ENCODE results near the gene FKBP2.

FKBP2 gene

DNA sequence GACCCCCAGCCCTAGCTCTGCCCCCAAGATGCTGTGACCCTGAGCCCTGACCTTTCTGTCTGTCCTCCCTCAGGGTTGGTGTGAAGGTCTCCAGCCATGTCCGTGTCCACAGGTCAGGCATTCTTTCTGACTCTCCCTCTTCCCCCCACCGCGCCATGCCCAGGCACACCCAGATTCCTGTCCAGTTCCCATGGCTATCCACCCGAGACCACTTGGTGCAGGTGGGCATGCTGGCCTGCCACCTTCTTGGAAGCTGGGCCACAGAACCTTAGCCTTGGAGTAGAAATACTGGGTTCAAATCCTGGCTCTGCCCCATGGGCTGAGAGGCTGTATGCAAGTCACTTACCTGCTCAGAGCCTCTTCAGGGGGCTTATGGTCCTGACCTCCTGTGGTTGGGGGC, 8.1 kb downstream of the FKBP2 start:
- Histone ChIP-seq H3K9me2 (ENCODE audit: low read depth, low read length) (no peaks in the 10 kb centered on the region), H3K9ac (ENCODE audit: low read length) (no peak overlapping the region), H4K20me1 (ENCODE audit: insufficient read depth, low read length) (no peaks in the 10 kb centered on the region), H3K27me3 (ENCODE audit: insufficient read depth, low read length) (no peaks in the 10 kb centered on the region), H3K9me3 (ENCODE audit: low read length) (no peaks in the 10 kb centered on the region), H2AFZ (ENCODE audit: low read length) (no peak overlapping the region), H3K4me3 (ENCODE audit: low read depth, low read length, poor library complexity, severe bottlenecking) (no peak overlapping the region), H3K79me2 (ENCODE audit: insufficient read depth, low read length) (no peaks in the 10 kb centered on the region; the same call in 1 of the 2 replicates), H3F3A (ENCODE audit: insufficient read depth, low read length) (0 out of 2 replicates have a peak, but pooled peaks cover 3% of the 10 kb centered on the region), H3K4me2 (ENCODE audit: low read length) (no peak overlapping the region), H3K36me3 (ENCODE audit: insufficient read depth, low read length) (peaks cover 9% of the 10 kb centered on the region; the same call in 1 of the 2 replicates), H3K4me1 (ENCODE audit: insufficient read depth, low read length, severe bottlenecking) (peaks cover 51% of the 10 kb centered on the region), H3K27ac (ENCODE audit: low read depth, low read length, poor library complexity, severe bottlenecking) (no peak overlapping the region)
- no peak for TF ChIP-seq EZH2 (IDR thresholded peaks at IDR 0.05; ENCODE audit: borderline replicate concordance, low read length)
- TF ChIP-seq, protein P1, sequence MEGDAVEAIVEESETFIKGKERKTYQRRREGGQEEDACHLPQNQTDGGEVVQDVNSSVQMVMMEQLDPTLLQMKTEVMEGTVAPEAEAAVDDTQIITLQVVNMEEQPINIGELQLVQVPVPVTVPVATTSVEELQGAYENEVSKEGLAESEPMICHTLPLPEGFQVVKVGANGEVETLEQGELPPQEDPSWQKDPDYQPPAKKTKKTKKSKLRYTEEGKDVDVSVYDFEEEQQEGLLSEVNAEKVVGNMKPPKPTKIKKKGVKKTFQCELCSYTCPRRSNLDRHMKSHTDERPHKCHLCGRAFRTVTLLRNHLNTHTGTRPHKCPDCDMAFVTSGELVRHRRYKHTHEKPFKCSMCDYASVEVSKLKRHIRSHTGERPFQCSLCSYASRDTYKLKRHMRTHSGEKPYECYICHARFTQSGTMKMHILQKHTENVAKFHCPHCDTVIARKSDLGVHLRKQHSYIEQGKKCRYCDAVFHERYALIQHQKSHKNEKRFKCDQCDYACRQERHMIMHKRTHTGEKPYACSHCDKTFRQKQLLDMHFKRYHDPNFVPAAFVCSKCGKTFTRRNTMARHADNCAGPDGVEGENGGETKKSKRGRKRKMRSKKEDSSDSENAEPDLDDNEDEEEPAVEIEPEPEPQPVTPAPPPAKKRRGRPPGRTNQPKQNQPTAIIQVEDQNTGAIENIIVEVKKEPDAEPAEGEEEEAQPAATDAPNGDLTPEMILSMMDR (IDR thresholded peaks at IDR 0.05; ENCODE audit: low read length) = no peak

DNA sequence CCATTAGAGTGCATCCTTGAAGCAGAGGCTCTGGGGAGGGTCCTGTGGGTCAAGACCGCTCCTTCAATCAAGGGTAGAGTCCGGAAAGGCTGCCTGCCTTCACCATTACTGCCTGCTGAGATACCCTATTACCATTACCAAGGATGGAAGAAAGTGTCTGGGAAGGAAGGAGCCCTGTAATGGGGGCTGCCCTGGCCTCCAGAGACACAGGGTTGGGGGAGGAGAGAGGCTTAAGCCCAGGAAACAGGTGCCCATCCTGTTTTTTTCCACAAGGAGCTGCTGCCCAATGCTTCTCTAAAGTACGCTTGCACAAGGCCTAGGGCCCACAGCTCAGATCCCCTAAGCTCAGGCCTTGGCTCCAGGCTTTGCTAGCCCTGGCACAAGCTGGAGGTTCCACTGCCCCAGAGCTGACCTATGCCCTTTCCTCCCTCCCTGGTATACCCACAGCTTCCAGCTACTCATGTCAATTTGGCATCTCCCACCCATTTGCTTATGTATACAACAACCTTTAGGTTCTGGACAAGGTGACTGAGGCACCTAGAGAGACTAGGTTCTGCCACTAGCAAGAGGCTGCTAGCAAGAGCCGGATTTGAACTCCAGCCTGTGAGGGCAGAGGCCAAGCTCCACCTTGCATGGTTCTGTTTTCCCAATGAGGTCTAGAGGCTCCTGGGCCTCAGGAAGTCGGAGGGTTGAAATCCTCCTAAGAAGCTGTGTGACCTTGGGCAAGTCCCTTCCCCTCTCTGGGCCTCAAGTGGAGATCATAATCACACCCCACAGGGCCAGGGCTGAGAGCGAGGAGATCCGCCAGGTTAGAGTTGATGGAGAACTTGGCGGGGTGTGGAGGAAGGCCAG, 8.9 kb downstream of the FKBP2 start:
- Histone ChIP-seq H3F3A (ENCODE audit: insufficient read depth, low read length) (0 out of 2 replicates have a peak, but pooled peaks cover 3% of the 10 kb centered on the region), H3K36me3 (ENCODE audit: insufficient read depth, low read length) (peaks cover 9% of the 10 kb centered on the region; the same call in 1 of the 2 replicates), H3K4me2 (ENCODE audit: low read length) (no peak overlapping the region), H3K4me3 (ENCODE audit: low read depth, low read length, poor library complexity, severe bottlenecking) (no peak overlapping the region), H3K27ac (ENCODE audit: low read depth, low read length, poor library complexity, severe bottlenecking) (no peak overlapping the region), H3K27me3 (ENCODE audit: insufficient read depth, low read length) (no peaks in the 10 kb centered on the region), H3K9me2 (ENCODE audit: low read depth, low read length) (no peaks in the 10 kb centered on the region), H2AFZ (ENCODE audit: low read length) (no peak overlapping the region), H3K9ac (ENCODE audit: low read length) (no peak overlapping the region), H4K20me1 (ENCODE audit: insufficient read depth, low read length) (no peaks in the 10 kb centered on the region), H3K4me1 (ENCODE audit: insufficient read depth, low read length, severe bottlenecking) (peaks cover 46% of the 10 kb centered on the region), H3K79me2 (ENCODE audit: insufficient read depth, low read length) (no peaks in the 10 kb centered on the region; the same call in 1 of the 2 replicates), H3K9me3 (ENCODE audit: low read length) (no peaks in the 10 kb centered on the region)
- no peak for TF ChIP-seq EZH2 (IDR thresholded peaks at IDR 0.05; ENCODE audit: borderline replicate concordance, low read length)
- TF ChIP-seq, protein P1 (IDR thresholded peaks at IDR 0.05; ENCODE audit: low read length) = no peak

DNA sequence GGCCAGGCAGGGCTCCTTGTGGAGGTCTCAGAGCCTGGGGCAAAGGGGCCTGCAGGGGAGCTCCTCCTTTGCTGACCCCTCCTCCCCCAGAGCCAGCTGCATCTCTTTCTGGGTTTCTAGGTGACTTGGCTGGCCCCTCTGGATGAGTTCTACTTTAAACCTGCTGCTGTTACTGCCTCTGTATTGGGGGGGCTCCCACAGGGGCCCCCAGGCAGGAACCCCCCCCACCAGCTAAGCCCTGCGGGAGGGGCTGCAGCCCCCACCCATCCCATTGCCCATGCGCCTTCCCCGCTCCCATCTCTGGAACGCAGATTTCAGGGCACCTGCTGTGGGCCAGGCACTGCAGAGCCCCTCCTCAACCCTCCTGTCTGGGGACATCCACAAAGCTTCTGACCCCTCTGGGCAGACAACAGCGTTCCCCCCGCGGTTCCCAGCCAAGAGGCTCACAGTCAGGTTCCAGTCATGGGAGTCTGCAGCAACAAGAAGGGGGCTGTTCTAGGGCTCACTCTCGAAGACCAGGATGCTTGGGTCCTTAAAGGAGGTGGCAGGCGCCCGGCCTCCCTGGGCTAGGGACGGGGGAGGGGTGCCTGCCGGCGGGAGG, 9.6 kb downstream of the FKBP2 start:
- Histone ChIP-seq H3K4me1 (ENCODE audit: insufficient read depth, low read length, severe bottlenecking) (peaks cover 39% of the 10 kb centered on the region), H2AFZ (ENCODE audit: low read length) (no peak overlapping the region), H3K4me2 (ENCODE audit: low read length) (peak overlapping the region; percentile 93), H3K79me2 (ENCODE audit: insufficient read depth, low read length) (no peaks in the 10 kb centered on the region; the same call in 1 of the 2 replicates), H3K9ac (ENCODE audit: low read length) (peak overlapping the region; percentile 71), H3K4me3 (ENCODE audit: low read depth, low read length, poor library complexity, severe bottlenecking) (peak overlapping the region; percentile 71), H3K9me3 (ENCODE audit: low read length) (no peaks in the 10 kb centered on the region), H3K27me3 (ENCODE audit: insufficient read depth, low read length) (no peaks in the 10 kb centered on the region), H3K9me2 (ENCODE audit: low read depth, low read length) (no peaks in the 10 kb centered on the region), H3F3A (ENCODE audit: insufficient read depth, low read length) (0 out of 2 replicates have a peak, but pooled peaks cover 3% of the 10 kb centered on the region), H3K36me3 (ENCODE audit: insufficient read depth, low read length) (0 out of 2 replicates have a peak, but pooled peaks cover 7% of the 10 kb centered on the region), H3K27ac (ENCODE audit: low read depth, low read length, poor library complexity, severe bottlenecking) (no peak overlapping the region), H4K20me1 (ENCODE audit: insufficient read depth, low read length) (no peaks in the 10 kb centered on the region)
- TF ChIP-seq, protein P1 (IDR thresholded peaks at IDR 0.05; ENCODE audit: low read length) = no peak
- no peak for TF ChIP-seq EZH2 (IDR thresholded peaks at IDR 0.05; ENCODE audit: borderline replicate concordance, low read length)

All from OCI-LY1 (cell line).